Measurements from ENCODE around the gene PEX16. TPM values are rescaled to one million over a fixed set of nuclear protein-coding genes. Genes with fewer than 3 reads are reported as not detected.

The PEX16 gene
- total and polyA plus RNA-seq, 9 of the 15 experiments (the other 6 are each of a cell fraction or from before 2014, with no cell fraction given) = 1.5 to 43.9 (median 14.6) TPM

GRCh38 chr11:45879803-45880686, 37.6 kb downstream of the PEX16 start:
- POLR2A ChIA-PET = interaction anchor here (0.8 to 1.5 kb wide), 4 partner anchors 9 to 115 kb away, joined by 3 to 7 read pairs (median 6); no protein-coding TSS in a partner anchor
- TF ChIP-seq MYNN (IDR thresholded peaks at IDR 0.05) (peak; percentile 85; the same call in 1 of the 2 replicates), MYNN (CRISPR knock-in tag; IDR thresholded peaks at IDR 0.05) (no peak), ZBED1 (IDR thresholded peaks at IDR 0.05) (no peak), ESRRA (IDR thresholded peaks at IDR 0.05; ENCODE audit: borderline replicate concordance, low read depth) (no peak), DPF2 (IDR thresholded peaks at IDR 0.05) (peak; percentile 95), CREM (IDR thresholded peaks at IDR 0.05; ENCODE audit: low read depth) (0 out of 2 replicates have a peak, but pooled peaks have one; percentile 15), YY1 (IDR thresholded peaks at IDR 0.05; ENCODE audit: borderline replicate concordance in 1 of 3, control insufficient read depth in 1 of 3, extremely low read depth in 1 of 3, insufficient read depth in 3 of 3, insufficient read length in 1 of 3, insufficient replicate concordance in 2 of 3, low read depth in 1 of 3, low read length in 2 of 3) (peak in 1 of 3 experiments; percentile 6), ZFP91 (CRISPR knock-in tag; IDR thresholded peaks at IDR 0.05) (no peak), SMARCA4 (IDR thresholded peaks at IDR 0.05) (peak; percentile 97), JUNB (CRISPR knock-in tag; conservative IDR thresholded peaks at IDR 0.05) (peak; percentile 55; the same call in 1 of the 2 replicates), C11orf30 (IDR thresholded peaks at IDR 0.05; ENCODE audit: low read depth) (peak; percentile 78), CEBPZ (IDR thresholded peaks at IDR 0.05; ENCODE audit: borderline replicate concordance, low read depth, low read length) (no peak), GABPB1 (CRISPR knock-in tag; IDR thresholded peaks at IDR 0.05) (0 out of 2 replicates have a peak, but pooled peaks have one; percentile 16), SRSF3 (IDR thresholded peaks at IDR 0.05; ENCODE audit: insufficient read depth, low read length) (no peak), TFAP4 (CRISPR knock-in tag; IDR thresholded peaks at IDR 0.05; ENCODE audit: borderline replicate concordance) (0 out of 2 replicates have a peak, but pooled peaks have one; percentile 32)

More at GRCh38 chr11:45879803-45880686, 37.6 kb downstream of the PEX16 start:
- H3K4me1 ChIP-seq (replicated peaks in 1 of 2; ENCODE audit: control insufficient read depth in 2 of 2, insufficient read depth in 2 of 2, low read length in 2 of 2) = peaks cover 12 to 22% of the 10 kb centered on the region in 2 experiments
- H4K20me1 ChIP-seq (replicated peaks; ENCODE audit: control insufficient read depth, insufficient read depth, low read length) = peaks cover 17% of the 10 kb centered on the region
- peak; percentile 92 for FAIRE-seq
- ATAC-seq = peak; percentile 84
- peak overlapping the region; percentile 10 to 62; a peak in 1 of 4 replicates for H3K9ac ChIP-seq (ENCODE audit: insufficient read depth in 1 of 2, low read depth in 2 of 2, low read length in 2 of 2)
- peak; percentile 31 to 84 (median 55) for DNase-seq (ENCODE audit: extremely low read depth in 1 of 4, low spot score in 3 of 4)
- peak overlapping the region; percentile 23; the same call in 1 of the 2 replicates for H3K4me2 ChIP-seq (ENCODE audit: insufficient read depth, low read length)
- BruUV-seq (replicated peaks) = no TSS peak
- no peaks in the 10 kb centered on the region for H3K9me3 ChIP-seq (replicated peaks; ENCODE audit: control insufficient read depth, insufficient read depth, low read depth, low read length)
- no peaks in the 10 kb centered on the region for H3K9me1 ChIP-seq (ENCODE audit: control insufficient read depth, insufficient read depth, low read length)
- H2AFZ ChIP-seq (ENCODE audit: low read depth, low read length) = no peak overlapping the region
- no peak overlapping the region for H3K4me3 ChIP-seq
- intact Hi-C loops (cut with micrococcal nuclease) = loop anchor here (10.0 kb wide), 1 partner anchor 65 kb away; no protein-coding TSS in a partner anchor
- H3K79me2 ChIP-seq (ENCODE audit: control insufficient read depth, insufficient read depth, low read length) = no peaks in the 10 kb centered on the region
- CTCF ChIA-PET (ENCODE audit: low intra/inter-chr PET ratio) = no interaction called here
- in situ Hi-C loops (cut with MboI) = no loop called here
- WGBS (ENCODE audit: insufficient coverage, low coverage, missing lambda C conversion rate) = 3% methylated on average over 7 of the region's 7 CpGs
- peaks cover 53% of the 10 kb centered on the region for H3K36me3 ChIP-seq (ENCODE audit: control insufficient read depth, insufficient read depth, low read length)
- H3K27ac ChIP-seq (ENCODE audit: extremely low read depth, low read depth, low read length) = peak overlapping the region; percentile 69
- no peaks in the 10 kb centered on the region for H3K27me3 ChIP-seq (ENCODE audit: control insufficient read depth in 2 of 2, insufficient read depth in 2 of 2, low read length in 2 of 2)

All from K562 (cell line).